Neuronal stem cell (in vitro differentiated cells): Measurements from ENCODE around the gene NLRC3.
A peak's percentile ranks its signal among the peaks of the same experiment; 100 is the strongest.

Experiments used
- DNase-seq: peaks from one replicate; pipeline ENCODE4 v3.0.0-alpha.2; 2013; ENCODE audit warnings: low spot score
- H2AFZ ChIP-seq: one replicate; pipeline ENCODE4 v1.6.1; 2013; ENCODE audit warnings: mild to moderate bottlenecking, low read length, inconsistent platforms
- H2AK5ac ChIP-seq: 2 replicates; pipeline ENCODE4 v1.6.1; 2013; ENCODE audit warnings: low read depth, mild to moderate bottlenecking, inconsistent platforms, low read length, moderate library complexity, mixed read lengths
- H2BK120ac ChIP-seq: 2 replicates; pipeline ENCODE4 v1.6.1; 2013; ENCODE audit warnings: low read depth, mild to moderate bottlenecking, inconsistent platforms, low read length, moderate library complexity, mixed read lengths
- H2BK12ac ChIP-seq: one replicate; pipeline ENCODE4 v1.6.1; 2013; ENCODE audit warnings: low read length, inconsistent platforms
- H2BK15ac ChIP-seq: 2 replicates; pipeline ENCODE4 v1.6.1; 2013; ENCODE audit warnings: mild to moderate bottlenecking, low read length, inconsistent platforms, mixed read lengths
- H2BK5ac ChIP-seq: one replicate; pipeline ENCODE4 v1.6.1; 2013; ENCODE audit warnings: inconsistent platforms, mild to moderate bottlenecking, low read length, moderate library complexity
- H3K14ac ChIP-seq: one replicate; pipeline ENCODE4 v1.6.1; 2013; ENCODE audit warnings: low read length, inconsistent platforms
- H3K18ac ChIP-seq: 2 replicates; pipeline ENCODE4 v1.6.1; 2013; ENCODE audit warnings: low read length, inconsistent platforms
- H3K23ac ChIP-seq: 2 replicates; pipeline ENCODE4 v1.6.1; 2013; ENCODE audit warnings: low read depth, mild to moderate bottlenecking, mixed read lengths, low read length, inconsistent platforms; ENCODE audit not compliant: poor library complexity
- H3K27ac ChIP-seq: replicated peaks from 3 replicates; pipeline ENCODE4 v1.5.1; 2013; ENCODE audit warnings: low read length, inconsistent platforms
- H3K27me3 ChIP-seq, 3 experiments: 2 replicates each; pipeline ENCODE4 v1.6.1; 2013; ENCODE audit warnings: low read length in 3 of 3, mild to moderate bottlenecking in 2 of 3, inconsistent platforms in 1 of 3, low read depth in 1 of 3, mixed read lengths in 1 of 3, moderate library complexity in 1 of 3; ENCODE audit not compliant: control insufficient read depth in 3 of 3, insufficient read depth in 3 of 3
- H3K36me3 ChIP-seq, 2 donors: replicated peaks in 1 of 2; 2 replicates each; pipeline ENCODE4 v1.6.1; 2013; ENCODE audit warnings: low read length in 2 of 2; ENCODE audit not compliant: control insufficient read depth in 2 of 2, insufficient read depth in 2 of 2
- H3K4ac ChIP-seq: 2 replicates; pipeline ENCODE4 v1.6.1; 2013; ENCODE audit warnings: inconsistent platforms, mild to moderate bottlenecking, low read length, moderate library complexity
- H3K4me1 ChIP-seq, 2 donors: 1 replicate in 1 of 2; 2 replicates in 1 of 2; pipeline ENCODE4 v1.6.1; 2013; ENCODE audit warnings: low read length in 2 of 2, low read depth in 1 of 2; ENCODE audit not compliant: control insufficient read depth in 2 of 2, insufficient read depth in 1 of 2
- H3K4me2 ChIP-seq: one replicate; pipeline ENCODE4 v1.6.1; 2013; ENCODE audit warnings: mild to moderate bottlenecking, low read length, inconsistent platforms; ENCODE audit not compliant: insufficient read depth, poor library complexity, severe bottlenecking
- H3K4me3 ChIP-seq, 2 donors: 2 replicates each; pipeline ENCODE4 v1.5.1; 2013; ENCODE audit warnings: low read length in 2 of 2, mild to moderate bottlenecking in 2 of 2, inconsistent platforms in 1 of 2, moderate library complexity in 1 of 2
- H3K79me1 ChIP-seq: one replicate; pipeline ENCODE4 v1.6.1; 2013; ENCODE audit warnings: low read depth, mild to moderate bottlenecking, inconsistent platforms, low read length, moderate library complexity
- H3K9ac ChIP-seq: one replicate; pipeline ENCODE4 v1.6.1; 2013; ENCODE audit warnings: mild to moderate bottlenecking, low read depth, low read length, inconsistent platforms; ENCODE audit not compliant: poor library complexity
- H3K9me3 ChIP-seq, 2 donors: replicated peaks in 1 of 2; 2 replicates each; pipeline versions ENCODE3 to v1.6.1; 2013; ENCODE audit warnings: low read length in 2 of 2, mild to moderate bottlenecking in 2 of 2, inconsistent platforms in 1 of 2, low read depth in 1 of 2, mixed read lengths in 1 of 2, moderate library complexity in 1 of 2; ENCODE audit not compliant: control insufficient read depth in 2 of 2, insufficient read depth in 1 of 2
- H4K8ac ChIP-seq: one replicate; pipeline ENCODE4 v1.6.1; 2013; ENCODE audit warnings: low read depth, mild to moderate bottlenecking, inconsistent platforms, low read length, moderate library complexity
- H4K91ac ChIP-seq: one replicate; pipeline ENCODE4 v1.6.1; 2013; ENCODE audit warnings: low read length, low read depth, mild to moderate bottlenecking, inconsistent platforms; ENCODE audit not compliant: poor library complexity
- WGBS, 2 donors: extraction: QIAGEN DNeasy Blood & Tissue Kit; methylation state at CpG; one replicate each; pipeline ENCODE4 v1.1.7; 2013; ENCODE audit warnings: missing lambda C conversion rate in 2 of 2, mixed read lengths in 1 of 2; ENCODE audit not compliant: insufficient read length in 2 of 2, insufficient replicate concordance in 1 of 2; ENCODE audit errors: extremely low coverage in 2 of 2; 5-methylcytosine and 5-hydroxymethylcytosine counted together

The NLRC3 gene

DNA sequence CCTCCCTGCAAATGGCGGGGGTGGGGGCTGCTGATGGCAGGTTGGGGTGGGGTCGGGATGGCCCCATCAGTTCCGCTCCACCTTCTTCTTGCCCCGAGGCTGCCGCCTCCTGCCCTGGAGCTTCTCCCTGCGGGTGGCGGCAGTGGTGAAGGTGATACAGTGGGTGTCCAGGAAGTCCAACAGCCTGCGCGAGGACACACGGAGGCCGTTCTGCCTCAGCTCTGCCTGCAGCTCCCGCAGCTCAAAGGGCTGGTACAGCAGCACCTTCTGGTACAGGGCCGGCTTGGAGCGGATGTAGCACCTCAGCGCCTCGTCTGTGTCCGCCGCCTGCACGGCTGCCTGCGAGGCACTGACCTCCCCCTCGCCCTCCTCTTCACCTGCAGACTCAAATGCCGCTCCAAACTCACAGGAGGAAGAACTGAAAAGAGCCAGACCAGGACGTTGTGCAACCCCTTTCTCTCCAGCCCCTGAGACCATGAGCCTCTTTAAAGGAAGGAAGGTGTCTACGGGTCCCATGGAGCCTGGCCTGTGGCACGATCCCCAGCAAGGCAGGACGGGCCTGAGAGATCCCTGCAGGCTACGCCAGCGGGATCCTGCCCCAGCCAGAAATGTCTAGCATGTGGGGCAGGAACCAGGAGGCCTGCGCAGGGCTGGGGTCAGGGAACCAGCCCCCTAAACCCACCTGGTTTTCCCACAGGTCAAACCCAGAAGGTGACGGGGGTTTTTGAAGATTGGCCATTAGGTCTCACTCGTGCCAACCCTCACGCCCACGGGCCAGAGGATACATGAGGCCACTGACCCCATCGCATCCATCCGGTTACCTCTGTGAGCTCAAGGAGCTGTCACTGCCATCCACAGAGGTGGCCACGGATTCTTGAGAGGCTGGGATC lies 5.3 kb upstream of the NLRC3 start:
- H3K14ac ChIP-seq, result no peak overlapping the region
- no peak overlapping the region for H3K27ac ChIP-seq
- no peak overlapping the region for H2BK15ac ChIP-seq
- H3K79me1 ChIP-seq, result peaks cover 3% of the 10 kb centered on the region
- no peak overlapping the region for H3K18ac ChIP-seq
- WGBS, 2 donors, result no CpG with 5 or more reads among the region's 36 CpGs
- no peak overlapping the region for H4K8ac ChIP-seq
- no peak overlapping the region for H2AK5ac ChIP-seq
- no peak overlapping the region for H3K4me3 ChIP-seq
- H3K4me2 ChIP-seq, result no peak overlapping the region
- H3K9ac ChIP-seq, result no peak overlapping the region
- H2BK12ac ChIP-seq, result no peak overlapping the region
- H3K27me3 ChIP-seq, result peaks cover 0 to 2% (median 0%) of the 10 kb centered on the region in 3 experiments
- H2BK5ac ChIP-seq, result no peak overlapping the region
- H4K91ac ChIP-seq, result no peak overlapping the region
- peaks cover 24 to 55% of the 10 kb centered on the region in 2 donors for H3K36me3 ChIP-seq
- no peak overlapping the region for H3K4ac ChIP-seq
- no peak overlapping the region for H3K23ac ChIP-seq
- H2BK120ac ChIP-seq, result no peak overlapping the region
- no peaks in the 10 kb centered on the region for H3K9me3 ChIP-seq
- peaks cover 8 to 12% of the 10 kb centered on the region in 2 donors for H3K4me1 ChIP-seq
- no peak for DNase-seq
- H2AFZ ChIP-seq, result no peak overlapping the region

DNA sequence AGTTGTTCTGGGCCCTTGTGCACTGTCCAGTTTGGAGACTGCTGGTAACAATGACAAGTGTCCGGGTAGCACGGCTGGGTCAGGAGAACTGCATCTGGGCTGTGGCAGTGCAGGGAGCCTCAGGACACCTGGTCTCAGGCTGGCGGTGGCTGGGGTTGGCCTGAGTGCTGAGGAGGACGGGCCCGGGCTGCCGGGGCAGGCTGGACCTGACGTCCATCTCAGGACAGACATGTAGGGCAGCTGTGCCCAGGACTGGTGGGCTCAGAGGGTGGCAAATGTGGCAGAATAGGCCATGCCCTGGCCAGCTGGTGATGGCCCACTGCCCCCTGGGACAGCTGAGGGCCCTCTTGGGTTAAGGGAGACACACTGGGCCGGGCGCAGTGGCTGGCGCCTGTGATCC lies 4.2 kb upstream of the NLRC3 start:
- Histone ChIP-seq H4K91ac (no peak overlapping the region), H4K8ac (peak overlapping the region; percentile 17), H3K18ac (no peak overlapping the region), H3K27me3 (peaks cover 0 to 2% (median 0%) of the 10 kb centered on the region in 3 experiments), H3K9ac (no peak overlapping the region), H3K4me2 (no peak overlapping the region), H3K27ac (no peak overlapping the region), H3K4ac (no peak overlapping the region), H3K79me1 (peaks cover 3% of the 10 kb centered on the region), H2BK15ac (no peak overlapping the region), H2BK120ac (no peak overlapping the region), H3K14ac (no peak overlapping the region), H2BK5ac (peak overlapping the region; percentile 53), H3K23ac (peak overlapping the region; percentile 73), H2AFZ (no peak overlapping the region), H3K4me3 (no peak overlapping the region), H3K9me3 (no peaks in the 10 kb centered on the region), H3K36me3 (peaks cover 24 to 49% of the 10 kb centered on the region in 2 donors), H3K4me1 (peaks cover 8 to 12% of the 10 kb centered on the region in 2 donors), H2AK5ac (no peak overlapping the region), H2BK12ac (no peak overlapping the region)
- WGBS, 2 donors, result no CpG with 5 or more reads among the region's 10 CpGs
- DNase-seq, result no peak

DNA sequence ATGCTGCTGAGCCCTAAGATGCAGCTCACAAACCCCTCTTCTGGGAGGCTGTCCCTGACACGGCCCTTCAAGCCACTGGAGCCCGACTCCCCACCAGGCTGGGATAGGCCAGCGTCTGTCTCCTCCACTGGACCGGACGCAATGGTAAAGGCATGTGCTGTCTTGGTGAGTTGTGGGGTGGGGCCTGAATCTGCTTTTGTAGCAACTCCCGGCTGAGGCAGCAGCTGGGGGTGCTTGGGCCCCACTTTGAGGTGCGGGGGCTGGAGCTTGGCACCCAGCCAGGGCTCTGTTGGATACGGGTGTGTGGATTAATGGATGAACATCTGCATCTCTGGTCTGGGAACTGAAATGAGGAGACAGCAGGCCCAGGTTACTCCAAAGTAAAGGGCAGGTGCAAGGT lies 3.5 kb upstream of the NLRC3 start:
- Histone ChIP-seq H2BK12ac (peak overlapping the region; percentile 41), H3K4ac (no peak overlapping the region), H2AFZ (no peak overlapping the region), H3K27ac (no peak overlapping the region), H4K8ac (no peak overlapping the region), H4K91ac (no peak overlapping the region), H2BK5ac (peak overlapping the region; percentile 53), H2BK120ac (no peak overlapping the region), H3K4me1 (peaks cover 8 to 12% of the 10 kb centered on the region in 2 donors), H3K23ac (no peak overlapping the region), H2BK15ac (no peak overlapping the region), H3K27me3 (peaks cover 0 to 2% (median 0%) of the 10 kb centered on the region in 3 experiments), H3K14ac (no peak overlapping the region), H3K4me2 (no peak overlapping the region), H3K4me3 (no peak overlapping the region), H3K36me3 (peaks cover 22 to 43% of the 10 kb centered on the region in 2 donors), H3K79me1 (peaks cover 6% of the 10 kb centered on the region), H3K18ac (no peak overlapping the region), H3K9ac (no peak overlapping the region), H2AK5ac (no peak overlapping the region), H3K9me3 (no peaks in the 10 kb centered on the region)
- DNase-seq, result no peak
- no CpG with 5 or more reads among the region's 8 CpGs for WGBS, 2 donors

GRCh38 chr16:3580251-3580651 lies 3.0 kb upstream of the NLRC3 start:
- no peak overlapping the region for H3K27ac ChIP-seq
- H4K8ac ChIP-seq, result no peak overlapping the region
- H2BK120ac ChIP-seq, result no peak overlapping the region
- no peak for DNase-seq
- no peak overlapping the region for H2AFZ ChIP-seq
- H2BK15ac ChIP-seq, result no peak overlapping the region
- peaks cover 8 to 12% of the 10 kb centered on the region in 2 donors for H3K4me1 ChIP-seq
- H3K18ac ChIP-seq, result peak overlapping the region; percentile 68
- no peak overlapping the region for H3K23ac ChIP-seq
- peak overlapping the region; percentile 8 for H2AK5ac ChIP-seq
- no peak overlapping the region for H2BK5ac ChIP-seq
- no peak overlapping the region for H3K4me3 ChIP-seq
- H3K36me3 ChIP-seq, result peaks cover 22 to 40% of the 10 kb centered on the region in 2 donors
- H2BK12ac ChIP-seq, result peak overlapping the region; percentile 24
- no peaks in the 10 kb centered on the region for H3K9me3 ChIP-seq
- H3K27me3 ChIP-seq, result peaks cover 0 to 2% (median 0%) of the 10 kb centered on the region in 3 experiments
- peaks cover 6% of the 10 kb centered on the region for H3K79me1 ChIP-seq
- H4K91ac ChIP-seq, result no peak overlapping the region
- no peak overlapping the region for H3K4me2 ChIP-seq
- no peak overlapping the region for H3K9ac ChIP-seq
- no CpG with 5 or more reads among the region's 11 CpGs for WGBS, 2 donors
- H3K14ac ChIP-seq, result no peak overlapping the region
- no peak overlapping the region for H3K4ac ChIP-seq
